Ishikawa (cell line): ENCODE measurements around the gene SBDS.

Experiments
- TCF12 ChIP-seq: IDR thresholded peaks from 2 replicates; pipeline ENCODE4 v1.6.1; 2012; ENCODE audit warnings: low read depth
- YY1 ChIP-seq: IDR thresholded peaks from 2 replicates; pipeline ENCODE4 v1.6.1; 2012; ENCODE audit warnings: low read depth
- TF ChIP-seq, protein P1 (sequence below): IDR thresholded peaks from 2 replicates; pipeline ENCODE4 v1.6.1; 2012; ENCODE audit warnings: low read depth, mild to moderate bottlenecking

DNA sequence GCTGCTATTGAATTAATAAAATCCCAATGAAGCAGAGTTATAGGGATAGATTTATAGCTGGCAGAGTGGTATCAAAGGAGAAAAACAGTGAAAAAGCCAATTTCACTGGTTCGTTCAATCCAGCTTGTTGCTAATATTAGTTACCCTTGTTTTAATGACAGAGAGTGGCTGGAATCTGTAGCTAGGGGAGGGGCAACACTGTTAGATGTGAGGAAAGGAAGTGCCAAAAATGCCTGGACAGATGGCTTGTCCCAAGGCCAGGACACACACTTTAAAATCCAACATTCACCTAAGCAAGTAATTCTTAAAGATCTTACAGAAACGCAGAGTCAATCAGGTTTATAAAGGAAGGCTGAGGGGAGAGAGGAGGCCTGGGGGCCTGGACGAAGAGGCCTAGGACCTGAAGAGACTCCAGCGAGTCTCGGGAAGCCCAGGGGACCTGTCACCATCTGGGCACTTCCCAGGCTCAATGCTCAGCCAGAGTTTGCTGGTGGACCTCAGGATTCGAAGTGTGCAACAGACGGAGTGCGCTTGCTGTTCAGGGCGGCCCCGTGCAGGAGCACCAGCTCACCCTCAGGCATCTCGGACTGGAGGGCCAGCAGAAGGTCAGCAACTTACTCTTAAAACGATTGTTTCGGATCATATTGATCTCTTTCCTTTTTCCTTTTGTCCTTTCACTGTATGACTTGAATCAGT is 37.6 kb downstream of the SBDS start:
- TF ChIP-seq, protein P1, sequence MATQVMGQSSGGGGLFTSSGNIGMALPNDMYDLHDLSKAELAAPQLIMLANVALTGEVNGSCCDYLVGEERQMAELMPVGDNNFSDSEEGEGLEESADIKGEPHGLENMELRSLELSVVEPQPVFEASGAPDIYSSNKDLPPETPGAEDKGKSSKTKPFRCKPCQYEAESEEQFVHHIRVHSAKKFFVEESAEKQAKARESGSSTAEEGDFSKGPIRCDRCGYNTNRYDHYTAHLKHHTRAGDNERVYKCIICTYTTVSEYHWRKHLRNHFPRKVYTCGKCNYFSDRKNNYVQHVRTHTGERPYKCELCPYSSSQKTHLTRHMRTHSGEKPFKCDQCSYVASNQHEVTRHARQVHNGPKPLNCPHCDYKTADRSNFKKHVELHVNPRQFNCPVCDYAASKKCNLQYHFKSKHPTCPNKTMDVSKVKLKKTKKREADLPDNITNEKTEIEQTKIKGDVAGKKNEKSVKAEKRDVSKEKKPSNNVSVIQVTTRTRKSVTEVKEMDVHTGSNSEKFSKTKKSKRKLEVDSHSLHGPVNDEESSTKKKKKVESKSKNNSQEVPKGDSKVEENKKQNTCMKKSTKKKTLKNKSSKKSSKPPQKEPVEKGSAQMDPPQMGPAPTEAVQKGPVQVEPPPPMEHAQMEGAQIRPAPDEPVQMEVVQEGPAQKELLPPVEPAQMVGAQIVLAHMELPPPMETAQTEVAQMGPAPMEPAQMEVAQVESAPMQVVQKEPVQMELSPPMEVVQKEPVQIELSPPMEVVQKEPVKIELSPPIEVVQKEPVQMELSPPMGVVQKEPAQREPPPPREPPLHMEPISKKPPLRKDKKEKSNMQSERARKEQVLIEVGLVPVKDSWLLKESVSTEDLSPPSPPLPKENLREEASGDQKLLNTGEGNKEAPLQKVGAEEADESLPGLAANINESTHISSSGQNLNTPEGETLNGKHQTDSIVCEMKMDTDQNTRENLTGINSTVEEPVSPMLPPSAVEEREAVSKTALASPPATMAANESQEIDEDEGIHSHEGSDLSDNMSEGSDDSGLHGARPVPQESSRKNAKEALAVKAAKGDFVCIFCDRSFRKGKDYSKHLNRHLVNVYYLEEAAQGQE, result no peak
- no peak for TF ChIP-seq YY1
- TF ChIP-seq TCF12, result no peak
